ENCODE results near the gene PPP1R15B.
"Not testable (repeated sequence)": the region's sequence is repeated elsewhere in the genome, so short reads cannot be mapped to it uniquely, and the experiment has no call there.

The PPP1R15B gene

DNA sequence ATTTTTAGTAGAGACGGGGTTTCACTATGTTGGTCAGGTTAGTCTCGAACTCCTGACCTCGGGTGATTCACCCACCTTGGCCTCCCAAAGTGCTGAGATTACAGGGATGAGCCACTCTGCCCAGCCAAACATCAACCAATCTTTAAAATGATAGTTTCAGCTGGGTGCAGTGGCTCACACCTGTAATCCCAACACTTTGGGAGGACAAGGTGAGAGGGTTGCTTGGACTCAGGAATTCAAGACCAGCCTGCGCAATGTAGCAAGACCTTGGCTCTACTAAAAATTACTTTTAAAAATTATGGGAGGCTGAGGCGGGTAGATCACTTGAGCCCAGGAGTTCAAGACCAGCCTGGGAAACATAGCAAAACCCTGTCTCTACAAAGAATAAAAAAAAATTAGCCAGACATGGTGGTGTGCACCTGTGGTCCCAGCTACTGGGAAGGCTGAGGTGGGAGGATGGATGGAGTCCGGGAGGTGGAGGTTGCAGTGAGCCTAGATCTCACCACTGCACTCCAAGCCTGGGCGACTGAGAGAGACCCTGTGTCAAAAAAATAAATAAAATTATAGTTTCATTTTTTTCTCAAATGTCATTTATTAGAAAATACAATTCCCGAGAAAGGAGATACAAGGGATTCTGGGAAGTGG, 10.6 kb upstream of the PPP1R15B start:
- H3K4ac ChIP-seq (ENCODE audit: low read depth in 1 of 2, low read length in 2 of 2); H2BK12ac ChIP-seq (ENCODE audit: low read length in 2 of 2); H2BK120ac ChIP-seq (ENCODE audit: low read depth, low read length); H2BK5ac ChIP-seq (ENCODE audit: low read depth, low read length, poor library complexity, severe bottlenecking); H3K14ac ChIP-seq (ENCODE audit: low read length in 2 of 2); DNase-seq; H3K27me3 ChIP-seq (ENCODE audit: control insufficient read depth in 1 of 2, insufficient read depth in 1 of 2, low read length in 2 of 2); H2AK5ac ChIP-seq (ENCODE audit: low read length, severe bottlenecking); H3K27ac ChIP-seq (ENCODE audit: low read length, poor library complexity, severe bottlenecking); H3K9me3 ChIP-seq (ENCODE audit: control insufficient read depth, low read length); H3K4me1 ChIP-seq (ENCODE audit: control insufficient read depth, insufficient read depth, low read depth, low read length); H3K23ac ChIP-seq (ENCODE audit: low read length in 2 of 2); H4K91ac ChIP-seq (ENCODE audit: low read length); H3K4me3 ChIP-seq (ENCODE audit: insufficient read depth in 1 of 2, low read depth in 1 of 2, low read length in 2 of 2); H2AFZ ChIP-seq (ENCODE audit: low read depth, low read length); H3K36me3 ChIP-seq (ENCODE audit: control insufficient read depth in 1 of 2, insufficient read depth in 2 of 2, low read depth in 1 of 2, low read length in 2 of 2); H3K4me2 ChIP-seq (ENCODE audit: low read length, poor library complexity, severe bottlenecking); H4K8ac ChIP-seq (ENCODE audit: low read length); H3K79me1 ChIP-seq (replicated peaks; ENCODE audit: low read length, poor library complexity, severe bottlenecking); H3K18ac ChIP-seq (ENCODE audit: low read depth in 1 of 2, low read length in 2 of 2); H2BK15ac ChIP-seq (ENCODE audit: low read depth, poor library complexity, severe bottlenecking): not testable (repeated sequence)
- WGBS: 100% methylated on average over 6 of the region's 8 CpGs
- H3K9ac ChIP-seq (ENCODE audit: low read length): peak overlapping the region; percentile 70

DNA sequence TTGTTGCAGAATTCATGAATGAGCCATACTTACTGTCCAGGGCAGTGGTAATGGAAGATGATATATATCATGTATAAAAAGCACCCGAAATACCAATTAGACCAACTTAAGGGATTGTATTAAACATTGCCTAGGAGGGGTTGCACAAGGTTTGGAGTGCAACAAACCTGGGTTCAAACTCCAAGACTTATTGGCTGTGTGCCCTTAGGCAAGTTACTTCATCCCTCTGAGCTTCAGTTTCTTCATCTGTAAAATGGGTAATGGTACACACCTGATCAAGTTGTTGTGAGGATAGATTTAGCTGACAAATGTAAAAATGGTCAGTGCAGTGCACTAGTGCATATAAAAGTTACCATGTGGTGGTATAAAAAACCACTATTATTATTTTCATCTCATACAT, 9.8 kb upstream of the PPP1R15B start:
- no peak overlapping the region for H3K9ac ChIP-seq (ENCODE audit: low read length)
- H2BK120ac ChIP-seq (ENCODE audit: low read depth, low read length): no peak overlapping the region
- DNase-seq: no peak
- H3K14ac ChIP-seq (ENCODE audit: low read length in 2 of 2): no peak overlapping the region
- no peak overlapping the region for H2AFZ ChIP-seq (ENCODE audit: low read depth, low read length)
- H4K8ac ChIP-seq (ENCODE audit: low read length): no peak overlapping the region
- no peak overlapping the region for H3K4me2 ChIP-seq (ENCODE audit: low read length, poor library complexity, severe bottlenecking)
- WGBS: no CpG with 5 or more reads among the region's 1 CpG
- H4K91ac ChIP-seq (ENCODE audit: low read length): no peak overlapping the region
- no peak overlapping the region for H3K27ac ChIP-seq (ENCODE audit: low read length, poor library complexity, severe bottlenecking)
- H3K4me3 ChIP-seq (ENCODE audit: insufficient read depth in 1 of 2, low read depth in 1 of 2, low read length in 2 of 2): no peak overlapping the region
- H3K23ac ChIP-seq (ENCODE audit: low read length in 2 of 2): no peak overlapping the region
- peaks cover 6% of the 10 kb centered on the region for H3K4me1 ChIP-seq (ENCODE audit: control insufficient read depth, insufficient read depth, low read depth, low read length)
- no peaks in the 10 kb centered on the region for H3K9me3 ChIP-seq (ENCODE audit: control insufficient read depth, low read length)
- H2BK5ac ChIP-seq (ENCODE audit: low read depth, low read length, poor library complexity, severe bottlenecking): no peak overlapping the region
- H3K27me3 ChIP-seq (ENCODE audit: control insufficient read depth in 1 of 2, insufficient read depth in 1 of 2, low read length in 2 of 2): no peaks in the 10 kb centered on the region
- no peak overlapping the region for H2BK15ac ChIP-seq (ENCODE audit: low read depth, poor library complexity, severe bottlenecking)
- no peak overlapping the region for H3K18ac ChIP-seq (ENCODE audit: low read depth in 1 of 2, low read length in 2 of 2)
- H3K4ac ChIP-seq (ENCODE audit: low read depth in 1 of 2, low read length in 2 of 2): no peak overlapping the region
- no peaks in the 10 kb centered on the region for H3K79me1 ChIP-seq (replicated peaks; ENCODE audit: low read length, poor library complexity, severe bottlenecking)
- H3K36me3 ChIP-seq (ENCODE audit: control insufficient read depth in 1 of 2, insufficient read depth in 2 of 2, low read depth in 1 of 2, low read length in 2 of 2): peaks cover 0 to 5% of the 10 kb centered on the region in 2 experiments
- H2BK12ac ChIP-seq (ENCODE audit: low read length in 2 of 2): no peak overlapping the region
- no peak overlapping the region for H2AK5ac ChIP-seq (ENCODE audit: low read length, severe bottlenecking)

DNA sequence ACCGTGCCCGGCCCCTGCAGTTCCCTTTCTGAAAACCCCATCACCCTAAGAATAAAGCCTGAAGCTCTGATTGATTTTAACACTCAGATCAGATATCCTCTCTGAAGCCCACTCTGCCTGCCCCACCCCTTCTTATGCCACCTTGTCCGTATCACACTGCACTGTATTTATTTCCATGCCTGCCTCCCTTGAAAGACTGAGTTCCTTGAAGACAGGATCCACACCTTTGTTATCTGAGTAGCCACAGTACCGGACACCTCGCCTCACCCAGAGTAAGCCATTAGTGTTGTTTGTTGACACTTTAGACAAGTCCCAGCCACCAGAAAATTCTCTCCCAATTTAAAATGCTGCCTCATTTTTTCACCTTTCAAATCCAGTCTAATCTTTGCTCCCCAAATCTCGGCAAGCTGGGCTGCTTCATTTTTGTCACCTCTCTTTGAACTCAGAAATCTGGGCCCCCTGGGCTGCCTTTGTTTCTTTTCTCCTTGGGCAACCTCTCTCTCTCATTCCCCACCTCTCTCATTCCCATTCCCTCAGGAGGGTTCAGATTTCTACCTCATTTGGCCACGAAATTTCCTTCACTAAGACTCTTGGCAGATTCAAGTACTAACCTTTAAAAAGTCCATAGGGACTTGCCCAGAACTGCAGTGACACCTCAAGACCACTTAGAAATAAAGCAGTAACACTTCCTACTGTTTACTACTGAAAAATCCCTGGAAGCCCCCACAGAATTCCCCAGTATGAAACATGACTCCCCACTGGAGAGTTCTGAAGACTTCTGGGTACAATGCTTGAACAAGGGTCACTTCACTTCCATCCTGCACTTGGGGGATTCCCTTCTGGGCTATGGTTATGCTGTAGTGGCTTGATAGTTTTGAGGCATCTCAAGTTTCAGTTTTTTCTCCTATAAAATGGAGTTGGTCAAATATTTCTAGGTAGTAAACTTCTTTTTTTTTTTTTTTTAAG, 8.7 kb upstream of the PPP1R15B start:
- H3K14ac ChIP-seq (ENCODE audit: low read length in 2 of 2): no peak overlapping the region
- peak overlapping the region in 1 of 2 experiments; percentile 7 for H3K4ac ChIP-seq (ENCODE audit: low read depth in 1 of 2, low read length in 2 of 2)
- H3K4me2 ChIP-seq (ENCODE audit: low read length, poor library complexity, severe bottlenecking): no peak overlapping the region
- peaks cover 2% of the 10 kb centered on the region for H3K79me1 ChIP-seq (replicated peaks; ENCODE audit: low read length, poor library complexity, severe bottlenecking)
- 66% methylated on average over 7 of the region's 7 CpGs for WGBS
- H2BK15ac ChIP-seq (ENCODE audit: low read depth, poor library complexity, severe bottlenecking): no peak overlapping the region
- H2BK5ac ChIP-seq (ENCODE audit: low read depth, low read length, poor library complexity, severe bottlenecking): no peak overlapping the region
- H3K18ac ChIP-seq (ENCODE audit: low read depth in 1 of 2, low read length in 2 of 2): peak overlapping the region in 1 of 2 experiments; percentile 30
- no peak overlapping the region for H2BK120ac ChIP-seq (ENCODE audit: low read depth, low read length)
- no peak overlapping the region for H3K27ac ChIP-seq (ENCODE audit: low read length, poor library complexity, severe bottlenecking)
- H3K9ac ChIP-seq (ENCODE audit: low read length): no peak overlapping the region
- H4K8ac ChIP-seq (ENCODE audit: low read length): no peak overlapping the region
- no peak overlapping the region for H2BK12ac ChIP-seq (ENCODE audit: low read length in 2 of 2)
- H3K36me3 ChIP-seq (ENCODE audit: control insufficient read depth in 1 of 2, insufficient read depth in 2 of 2, low read depth in 1 of 2, low read length in 2 of 2): peaks cover 0 to 5% of the 10 kb centered on the region in 2 experiments
- peak overlapping the region; percentile 71 for H2AK5ac ChIP-seq (ENCODE audit: low read length, severe bottlenecking)
- H2AFZ ChIP-seq (ENCODE audit: low read depth, low read length): no peak overlapping the region
- no peak overlapping the region for H3K23ac ChIP-seq (ENCODE audit: low read length in 2 of 2)
- no peaks in the 10 kb centered on the region for H3K27me3 ChIP-seq (ENCODE audit: control insufficient read depth in 1 of 2, insufficient read depth in 1 of 2, low read length in 2 of 2)
- peak overlapping the region; percentile 40 for H4K91ac ChIP-seq (ENCODE audit: low read length)
- no peak overlapping the region for H3K4me3 ChIP-seq (ENCODE audit: insufficient read depth in 1 of 2, low read depth in 1 of 2, low read length in 2 of 2)
- peak; percentile 45 for DNase-seq
- H3K4me1 ChIP-seq (ENCODE audit: control insufficient read depth, insufficient read depth, low read depth, low read length): peaks cover 8% of the 10 kb centered on the region
- no peaks in the 10 kb centered on the region for H3K9me3 ChIP-seq (ENCODE audit: control insufficient read depth, low read length)

DNA sequence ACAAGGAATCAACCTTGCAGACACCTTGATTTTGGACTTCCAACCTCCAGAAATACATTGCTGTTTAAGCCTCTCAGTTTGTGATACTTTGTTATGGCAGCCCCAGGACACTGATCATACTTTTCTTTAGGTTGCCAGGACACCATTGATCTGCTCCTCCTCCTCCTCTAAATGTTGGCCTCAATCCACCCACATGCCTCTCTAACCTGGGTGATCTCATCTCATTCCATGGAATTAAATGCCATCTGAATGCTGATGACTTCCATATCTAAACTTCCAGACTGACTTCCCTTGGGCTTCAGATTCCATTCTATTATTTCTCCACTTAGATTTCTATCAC, 7.4 kb upstream of the PPP1R15B start:
- H2BK12ac ChIP-seq (ENCODE audit: low read length in 2 of 2): no peak overlapping the region
- no peak overlapping the region for H2AK5ac ChIP-seq (ENCODE audit: low read length, severe bottlenecking)
- no peak for DNase-seq
- H3K27ac ChIP-seq (ENCODE audit: low read length, poor library complexity, severe bottlenecking): no peak overlapping the region
- H3K9ac ChIP-seq (ENCODE audit: low read length): peak overlapping the region; percentile 88
- no peak overlapping the region for H3K23ac ChIP-seq (ENCODE audit: low read length in 2 of 2)
- no peak overlapping the region for H2BK120ac ChIP-seq (ENCODE audit: low read depth, low read length)
- H3K27me3 ChIP-seq (ENCODE audit: control insufficient read depth in 1 of 2, insufficient read depth in 1 of 2, low read length in 2 of 2): no peaks in the 10 kb centered on the region
- no peaks in the 10 kb centered on the region for H3K9me3 ChIP-seq (ENCODE audit: control insufficient read depth, low read length)
- peak overlapping the region in 1 of 2 experiments; percentile 38 for H3K18ac ChIP-seq (ENCODE audit: low read depth in 1 of 2, low read length in 2 of 2)
- H2BK15ac ChIP-seq (ENCODE audit: low read depth, poor library complexity, severe bottlenecking): no peak overlapping the region
- H3K4me2 ChIP-seq (ENCODE audit: low read length, poor library complexity, severe bottlenecking): no peak overlapping the region
- no peaks in the 10 kb centered on the region for H3K36me3 ChIP-seq (ENCODE audit: control insufficient read depth in 1 of 2, insufficient read depth in 2 of 2, low read depth in 1 of 2, low read length in 2 of 2)
- peaks cover 2% of the 10 kb centered on the region for H3K79me1 ChIP-seq (replicated peaks; ENCODE audit: low read length, poor library complexity, severe bottlenecking)
- no peak overlapping the region for H2AFZ ChIP-seq (ENCODE audit: low read depth, low read length)
- H3K4me3 ChIP-seq (ENCODE audit: insufficient read depth in 1 of 2, low read depth in 1 of 2, low read length in 2 of 2): peak overlapping the region in 1 of 2 experiments; percentile 17
- no peak overlapping the region for H2BK5ac ChIP-seq (ENCODE audit: low read depth, low read length, poor library complexity, severe bottlenecking)
- no peak overlapping the region for H3K4ac ChIP-seq (ENCODE audit: low read depth in 1 of 2, low read length in 2 of 2)
- no peak overlapping the region for H4K8ac ChIP-seq (ENCODE audit: low read length)
- H4K91ac ChIP-seq (ENCODE audit: low read length): no peak overlapping the region
- H3K14ac ChIP-seq (ENCODE audit: low read length in 2 of 2): no peak overlapping the region
- peaks cover 8% of the 10 kb centered on the region for H3K4me1 ChIP-seq (ENCODE audit: control insufficient read depth, insufficient read depth, low read depth, low read length)

All from mesenchymal stem cell (in vitro differentiated cells and primary cell).